BE2C (cell line): Measurements from ENCODE around the gene SP6.
A peak's percentile ranks its signal among the peaks of the same experiment; 100 is the strongest.

ENCODE experiments used
- DNase-seq: peaks from one replicate; pipeline ENCODE4 v3.0.0-alpha.2; 2020
- H3K27me3 ChIP-seq: fragments of 250-450 bp; sonication (Bioruptor Pico); 2 replicates; pipeline ENCODE4 v1.5.1; 2020; ENCODE audit warnings: mild to moderate bottlenecking
- H3K36me3 ChIP-seq: fragments of 250-450 bp; sonication (Bioruptor Pico); 2 replicates; pipeline ENCODE4 v1.5.1; 2020; ENCODE audit warnings: mild to moderate bottlenecking
- H3K4me1 ChIP-seq: fragments of 250-450 bp; sonication (Bioruptor Pico); 2 replicates; pipeline ENCODE4 v1.5.1; 2020
- H3K4me3 ChIP-seq: 2 replicates; pipeline ENCODE4 v1.5.1; 2011; ENCODE audit warnings: low read depth, low read length
- H3K9me3 ChIP-seq: fragments of 250-450 bp; sonication (Bioruptor Pico); 2 replicates; pipeline ENCODE4 v1.5.1; 2020
- TF ChIP-seq, protein P1 (sequence below): IDR thresholded peaks from 2 replicates; pipeline ENCODE4 v1.5.1; 2012; ENCODE audit warnings: mild to moderate bottlenecking, low read depth, low read length

Gene SP6

DNA sequence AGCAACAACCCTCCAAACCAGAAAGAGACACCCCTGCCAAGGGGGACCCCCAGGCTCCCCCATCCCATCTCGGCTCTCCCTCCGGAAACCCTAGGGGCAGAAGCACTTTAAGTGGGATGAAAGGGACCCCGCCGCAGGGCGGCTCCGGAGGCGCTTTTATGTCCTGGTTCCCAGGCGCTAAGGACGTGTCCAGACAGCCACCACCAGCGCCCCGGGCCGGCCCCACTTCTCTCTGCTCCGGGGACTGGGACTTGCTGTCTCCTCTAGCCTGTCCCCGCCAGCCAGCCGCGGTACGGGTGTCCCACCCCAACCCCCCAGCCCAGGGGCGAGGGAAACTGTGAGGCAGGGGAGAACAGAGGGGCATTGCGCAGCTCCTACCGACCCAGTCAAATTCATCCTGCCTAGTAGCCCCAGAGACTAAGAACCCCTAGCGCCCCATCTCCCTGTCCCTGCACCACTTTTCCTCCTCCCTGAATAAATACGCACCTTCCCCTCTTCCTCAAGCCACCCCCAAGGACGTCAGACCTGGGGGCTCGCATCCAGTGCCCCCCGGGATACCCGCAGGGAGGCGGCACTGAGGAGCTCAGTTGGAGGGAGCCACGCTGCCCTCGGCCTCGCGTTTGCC, 4.1 kb downstream of the SP6 start:
- TF ChIP-seq, protein P1, sequence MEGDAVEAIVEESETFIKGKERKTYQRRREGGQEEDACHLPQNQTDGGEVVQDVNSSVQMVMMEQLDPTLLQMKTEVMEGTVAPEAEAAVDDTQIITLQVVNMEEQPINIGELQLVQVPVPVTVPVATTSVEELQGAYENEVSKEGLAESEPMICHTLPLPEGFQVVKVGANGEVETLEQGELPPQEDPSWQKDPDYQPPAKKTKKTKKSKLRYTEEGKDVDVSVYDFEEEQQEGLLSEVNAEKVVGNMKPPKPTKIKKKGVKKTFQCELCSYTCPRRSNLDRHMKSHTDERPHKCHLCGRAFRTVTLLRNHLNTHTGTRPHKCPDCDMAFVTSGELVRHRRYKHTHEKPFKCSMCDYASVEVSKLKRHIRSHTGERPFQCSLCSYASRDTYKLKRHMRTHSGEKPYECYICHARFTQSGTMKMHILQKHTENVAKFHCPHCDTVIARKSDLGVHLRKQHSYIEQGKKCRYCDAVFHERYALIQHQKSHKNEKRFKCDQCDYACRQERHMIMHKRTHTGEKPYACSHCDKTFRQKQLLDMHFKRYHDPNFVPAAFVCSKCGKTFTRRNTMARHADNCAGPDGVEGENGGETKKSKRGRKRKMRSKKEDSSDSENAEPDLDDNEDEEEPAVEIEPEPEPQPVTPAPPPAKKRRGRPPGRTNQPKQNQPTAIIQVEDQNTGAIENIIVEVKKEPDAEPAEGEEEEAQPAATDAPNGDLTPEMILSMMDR = no peak
- peaks cover 3% of the 10 kb centered on the region; the same call in 1 of the 2 replicates for H3K4me1 ChIP-seq
- no peak overlapping the region for H3K4me3 ChIP-seq
- no peaks in the 10 kb centered on the region for H3K9me3 ChIP-seq
- H3K27me3 ChIP-seq = peaks cover 74% of the 10 kb centered on the region
- no peaks in the 10 kb centered on the region for H3K36me3 ChIP-seq
- no peak for DNase-seq

DNA sequence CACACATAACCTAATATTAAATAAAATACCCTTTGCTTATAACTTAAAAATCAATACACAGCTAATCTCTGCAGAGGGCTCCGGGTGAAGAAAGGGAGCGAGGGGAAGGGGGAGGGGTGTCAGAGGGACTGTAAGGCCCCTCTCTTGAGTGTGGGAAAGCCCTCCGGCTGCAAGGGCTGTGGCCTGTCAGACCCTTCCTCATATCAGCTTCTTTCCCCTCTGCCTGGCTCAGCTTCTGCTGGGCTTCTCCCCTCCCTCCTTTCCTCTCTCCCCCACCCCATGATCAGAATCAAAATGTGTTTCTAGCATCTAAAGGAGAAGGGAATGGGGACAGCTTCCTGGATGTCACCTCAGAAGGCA, 5.3 kb downstream of the SP6 start:
- Histone ChIP-seq H3K4me1 (peaks cover 3% of the 10 kb centered on the region; the same call in 1 of the 2 replicates), H3K27me3 (peaks cover 64% of the 10 kb centered on the region), H3K4me3 (no peak overlapping the region), H3K9me3 (no peaks in the 10 kb centered on the region), H3K36me3 (no peaks in the 10 kb centered on the region)
- TF ChIP-seq, protein P1 = no peak
- no peak for DNase-seq

- H3K4me3 ChIP-seq = no peak overlapping the region
- H3K27me3 ChIP-seq = peaks cover 58% of the 10 kb centered on the region
- no peaks in the 10 kb centered on the region for H3K36me3 ChIP-seq
- TF ChIP-seq, protein P1 = peak; percentile 43
- H3K4me1 ChIP-seq = peaks cover 3% of the 10 kb centered on the region; the same call in 1 of the 2 replicates
- DNase-seq = no peak
- H3K9me3 ChIP-seq = no peaks in the 10 kb centered on the region
These were observed 5.9 kb downstream of the SP6 start for GRCh38 chr17:47844814-47845715.

GRCh38 chr17:47844227-47844626, 6.7 kb downstream of the SP6 start:
- Histone ChIP-seq H3K4me1 (peaks cover 3% of the 10 kb centered on the region; the same call in 1 of the 2 replicates), H3K36me3 (no peaks in the 10 kb centered on the region), H3K4me3 (no peak overlapping the region), H3K9me3 (no peaks in the 10 kb centered on the region), H3K27me3 (peaks cover 49% of the 10 kb centered on the region)
- TF ChIP-seq, protein P1 = no peak
- no peak for DNase-seq

DNA sequence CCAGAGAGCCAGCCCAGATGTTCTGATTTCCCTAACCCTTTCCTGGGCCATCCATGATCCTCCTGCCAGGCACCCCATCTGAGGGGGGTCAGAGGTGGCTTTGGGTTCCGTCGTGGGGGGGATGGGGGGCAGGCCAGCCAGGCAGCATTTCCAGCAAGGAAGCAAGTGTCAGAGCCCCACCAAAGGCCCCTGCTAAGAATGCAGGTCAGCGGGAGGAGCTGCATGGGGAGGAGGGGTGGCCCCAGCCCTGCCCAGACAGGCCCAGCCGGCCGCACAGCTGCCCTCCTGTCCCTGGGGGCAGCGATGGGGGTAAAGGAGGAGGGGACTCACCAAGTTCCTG, 7.6 kb downstream of the SP6 start:
- peaks cover 3% of the 10 kb centered on the region; the same call in 1 of the 2 replicates for H3K4me1 ChIP-seq
- H3K27me3 ChIP-seq = peaks cover 41% of the 10 kb centered on the region
- H3K9me3 ChIP-seq = no peaks in the 10 kb centered on the region
- DNase-seq = no peak
- no peaks in the 10 kb centered on the region for H3K36me3 ChIP-seq
- TF ChIP-seq, protein P1 = no peak
- no peak overlapping the region for H3K4me3 ChIP-seq
